Stimulated activated CD8-positive, alpha-beta memory T cell treated with anti-CD3 and anti-CD28 coated beads, Interleukin-12 subunit alpha, Interleukin-12 subunit beta, amount 100 ng/mL, for 24 hours (primary cell): ENCODE measurements around the gene MT3.
"Not testable (repeated sequence)": the region's sequence is repeated elsewhere in the genome, so short reads cannot be mapped to it uniquely, and the experiment has no call there.

Source experiments
- DNase-seq: peaks from one replicate; pipeline ENCODE4 v3.0.0-alpha.2; 2020; ENCODE audit errors: extremely low read depth

Gene MT3

GRCh38 chr16:56610017-56610608 is 20.8 kb downstream of the MT3 start:
- DNase-seq = peak; percentile 55

- no peak for DNase-seq
Observed at GRCh38 chr16:56610609-56611111, 21.3 kb downstream of the MT3 start.

GRCh38 chr16:56611281-56611833 is 22.0 kb downstream of the MT3 start:
- DNase-seq = no peak

GRCh38 chr16:56613706-56614105 is 24.4 kb downstream of the MT3 start:
- DNase-seq = no peak

GRCh38 chr16:56614549-56614991 is 25.2 kb downstream of the MT3 start:
- no peak for DNase-seq

- no peak for DNase-seq
Observed at GRCh38 chr16:56615353-56615752, 26.0 kb downstream of the MT3 start.

- no peak for DNase-seq
Observed at GRCh38 chr16:56616608-56617211, 27.4 kb downstream of the MT3 start.

GRCh38 chr16:56617212-56618085 is 28.1 kb downstream of the MT3 start:
- DNase-seq = no peak

- no peak for DNase-seq
Observed at GRCh38 chr16:56618138-56618537, 28.8 kb downstream of the MT3 start.

GRCh38 chr16:56620339-56620897 is 31.1 kb downstream of the MT3 start:
- DNase-seq = no peak

- not testable (repeated sequence) for DNase-seq
Observed at GRCh38 chr16:56621665-56622445, 32.5 kb downstream of the MT3 start.

- DNase-seq = not testable (repeated sequence)
Observed at GRCh38 chr16:56623184-56623583, 33.9 kb downstream of the MT3 start.

GRCh38 chr16:56623637-56624036 is 34.3 kb downstream of the MT3 start:
- no peak for DNase-seq

GRCh38 chr16:56625140-56625942 is 36.0 kb downstream of the MT3 start, which contains the start of gene MT1E:
Gene MT1E, plus strand, starts transcription at chr16:56625781. Its CDS starts 71 bp downstream, at chr16:56625852.
- no peak for DNase-seq

- no peak for DNase-seq
Observed at GRCh38 chr16:56625943-56626654, 36.8 kb downstream of the MT3 start.

GRCh38 chr16:56626685-56627084 is 37.4 kb downstream of the MT3 start:
- no peak for DNase-seq

- no peak for DNase-seq
Observed at GRCh38 chr16:56628486-56629350, 39.4 kb downstream of the MT3 start.

- no peak for DNase-seq
Observed at GRCh38 chr16:56629531-56629930, 40.2 kb downstream of the MT3 start.

GRCh38 chr16:56630134-56630533 is 40.8 kb downstream of the MT3 start:
- no peak for DNase-seq
